ENCODE results near the gene SLC6A8. TPM values are rescaled to one million over a fixed set of nuclear protein-coding genes. Genes with fewer than 3 reads are reported as not detected.

SLC6A8 gene
- total and polyA plus RNA-seq, 2 donors (not counting 1 experiment from before 2014, with no cell fraction given), result 0.49 to 2.9 TPM

- Histone ChIP-seq H3K27me3 (replicated peaks in 1 of 4; ENCODE audit: control extremely low read depth in 1 of 4, control insufficient read depth in 3 of 4, insufficient read depth in 4 of 4, low read length in 3 of 4) (peaks cover 0 to 20% (median 0%) of the 10 kb centered on the region in 4 experiments), H4K20me1 (ENCODE audit: control insufficient read depth, insufficient read depth, low read length, poor library complexity, severe bottlenecking) (no peaks in the 10 kb centered on the region), H3K79me2 (ENCODE audit: control insufficient read depth, insufficient read depth, low read length) (no peaks in the 10 kb centered on the region), H3K9ac (ENCODE audit: low read length) (no peak overlapping the region), H3K27ac (ENCODE audit: low read length in 2 of 2) (no peak overlapping the region), H3K9me3 (ENCODE audit: control extremely low read depth in 1 of 3, control insufficient read depth in 2 of 3, insufficient read depth in 1 of 3, low read length in 2 of 3) (no peaks in the 10 kb centered on the region), H3K36me3 (replicated peaks in 1 of 2; ENCODE audit: control extremely low read depth in 1 of 2, control insufficient read depth in 1 of 2, extremely low read depth in 1 of 2, insufficient read depth in 2 of 2, low read length in 1 of 2) (no peaks in the 10 kb centered on the region), H3K4me1 (ENCODE audit: control insufficient read depth in 2 of 2, insufficient read depth in 2 of 2, low read length in 2 of 2) (peaks cover 0 to 6% of the 10 kb centered on the region in 2 donors), H3K4me3 (ENCODE audit: control extremely low read depth in 1 of 5, extremely low read depth in 1 of 5, insufficient read depth in 1 of 5, low read depth in 2 of 5, low read length in 4 of 5) (no peak overlapping the region), H2AFZ (ENCODE audit: insufficient read depth, low read depth, low read length, poor library complexity, severe bottlenecking) (no peak overlapping the region), H3K4me2 (replicated peaks; ENCODE audit: low read depth, low read length, poor library complexity, severe bottlenecking) (no peak overlapping the region)
- 92% methylated on average over 17 of the region's 23 CpGs for WGBS (ENCODE audit: insufficient coverage)
- peaks cover 26% of the 10 kb centered on the region for H3K27me3 Mint-ChIP-seq
- H3K27ac Mint-ChIP-seq, result no peak overlapping the region
- no peak for DNase-seq
- intact Hi-C loops (cut with micrococcal nuclease), result no loop called here
- H3K9me3 Mint-ChIP-seq (ENCODE audit: insufficient read depth), result no peaks in the 10 kb centered on the region
- CTCF ChIA-PET, result interaction anchor here (0.8 to 1.1 kb wide), 3 partner anchors 117 to 730 kb away, joined by 3 to 4 read pairs (median 4); no protein-coding TSS in a partner anchor
- no peak for ATAC-seq (ENCODE audit: low read depth)
- no peak overlapping the region for H3K4me3 Mint-ChIP-seq
- TF ChIP-seq EZH2 (IDR thresholded peaks at IDR 0.05; ENCODE audit: borderline replicate concordance, insufficient read depth, low read depth, low read length, poor library complexity, severe bottlenecking), result no peak
- TF ChIP-seq CTCF (IDR thresholded peaks at IDR 0.05), result no peak
- POLR2A ChIA-PET, result no interaction called here
- H3K4me1 Mint-ChIP-seq, result peaks cover 12% of the 10 kb centered on the region
These were observed 16.8 kb upstream of the SLC6A8 start for GRCh38 chrX:153670748-153671588.

All from B cell (primary cell).